ENCODE measurements around the gene SEC61A2.

DNA sequence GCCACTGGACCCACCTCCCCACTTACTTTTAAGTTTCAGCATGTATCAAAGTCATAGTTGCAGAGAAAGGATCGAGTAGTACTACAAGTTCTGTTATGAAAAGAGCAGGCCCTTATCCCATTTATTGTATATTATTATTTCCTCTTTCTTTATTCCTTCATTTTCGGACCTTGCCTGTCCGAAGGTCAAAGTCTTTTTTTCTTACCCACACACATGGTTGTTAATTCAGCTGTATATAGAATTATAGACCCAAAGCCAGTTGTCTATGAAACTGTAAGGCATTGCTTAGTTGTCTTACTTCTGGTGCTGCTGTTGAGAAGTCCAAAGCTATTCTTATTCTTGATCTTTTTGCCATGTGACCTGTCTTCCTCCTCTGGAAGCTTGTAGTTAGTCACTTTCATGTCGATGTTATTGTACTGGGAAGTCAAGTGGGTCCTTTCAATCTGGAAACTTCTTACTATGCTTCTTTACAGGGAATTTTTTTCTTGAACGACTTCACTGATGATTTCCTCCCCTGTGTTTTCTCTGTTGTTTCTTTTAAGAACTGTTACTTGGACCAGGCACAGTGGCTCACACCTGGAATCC is 57.9 kb downstream of the SEC61A2 start:
- TF ChIP-seq EZH2 (IDR thresholded peaks at IDR 0.05; ENCODE audit: insufficient read depth, poor library complexity, severe bottlenecking) (no peak), EZH2phosphoT487 (IDR thresholded peaks at IDR 0.05; ENCODE audit: insufficient read depth, low read depth) (no peak)
